HL-60 (cell line): ENCODE measurements around the gene XYLT1.

Experiments
- DNase-seq, 2 experiments: peaks; one replicate each; pipeline ENCODE4 v3.0.0-alpha.2; 2010 to 2020; ENCODE audit warnings: low read depth in 1 of 2, low spot score in 1 of 2
- H3K27ac ChIP-seq: fragments of 250-450 bp; sonication (Bioruptor Pico); replicated peaks from 2 replicates; pipeline ENCODE4 v1.5.1; 2020; ENCODE audit warnings: mild to moderate bottlenecking, moderate library complexity
- H3K27me3 ChIP-seq: fragments of 250-450 bp; sonication (Bioruptor Pico); 2 replicates; pipeline ENCODE4 v1.5.1; 2021; ENCODE audit warnings: mild to moderate bottlenecking, moderate library complexity; ENCODE audit not compliant: insufficient read depth, poor library complexity, severe bottlenecking
- H3K4me3 ChIP-seq: replicated peaks from 2 replicates; pipeline ENCODE4 v1.5.1; 2011; ENCODE audit warnings: mild to moderate bottlenecking, control low read depth, low read length; ENCODE audit not compliant: insufficient read depth
- GABPA ChIP-seq: IDR thresholded peaks from 2 replicates; pipeline ENCODE4 v1.6.1; 2012; ENCODE audit warnings: low read depth
- POLR2AphosphoS5 ChIP-seq: IDR thresholded peaks from 2 replicates; pipeline ENCODE4 v1.6.1; 2012; ENCODE audit warnings: low read depth
- SPI1 ChIP-seq: IDR thresholded peaks from 2 replicates; pipeline ENCODE4 v1.6.1; 2012; ENCODE audit warnings: low read depth, mild to moderate bottlenecking, borderline replicate concordance
- TF ChIP-seq, protein P1 (sequence below): IDR thresholded peaks from 2 replicates; pipeline ENCODE4 v1.6.1; 2012; ENCODE audit warnings: low read depth; ENCODE audit not compliant: insufficient replicate concordance
- TF ChIP-seq, protein P2 (sequence below): IDR thresholded peaks from one replicate; pipeline ENCODE4 v1.5.1; 2011; ENCODE audit warnings: low read length, control low read depth, inconsistent platforms; ENCODE audit not compliant: insufficient read depth

The XYLT1 gene

DNA sequence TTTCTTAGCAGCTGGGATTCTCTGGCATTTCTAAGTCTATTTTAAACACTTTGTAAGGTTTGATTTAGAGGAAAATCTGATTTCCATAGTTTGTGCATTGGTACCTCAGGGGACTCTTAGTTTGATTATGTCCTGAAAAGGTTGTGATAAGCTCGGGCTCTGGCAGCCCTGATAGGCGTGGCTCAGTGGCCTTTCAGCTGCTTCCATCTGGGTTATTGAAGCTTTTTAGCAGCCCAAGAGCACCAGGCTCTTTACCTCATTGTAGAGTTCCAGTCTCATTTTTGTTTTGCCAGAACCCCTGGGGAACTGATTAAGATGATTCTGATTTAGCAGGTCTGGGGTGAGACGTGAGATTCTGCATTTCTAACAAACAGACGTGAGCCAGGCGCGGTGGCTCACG is 412.3 kb downstream of the XYLT1 start:
- no peak for DNase-seq
- H3K27ac ChIP-seq, result no peak overlapping the region
- H3K4me3 ChIP-seq, result no peak overlapping the region
- TF ChIP-seq SPI1, result no peak
- no peak for TF ChIP-seq POLR2AphosphoS5
- TF ChIP-seq GABPA, result no peak
- TF ChIP-seq, protein P1, sequence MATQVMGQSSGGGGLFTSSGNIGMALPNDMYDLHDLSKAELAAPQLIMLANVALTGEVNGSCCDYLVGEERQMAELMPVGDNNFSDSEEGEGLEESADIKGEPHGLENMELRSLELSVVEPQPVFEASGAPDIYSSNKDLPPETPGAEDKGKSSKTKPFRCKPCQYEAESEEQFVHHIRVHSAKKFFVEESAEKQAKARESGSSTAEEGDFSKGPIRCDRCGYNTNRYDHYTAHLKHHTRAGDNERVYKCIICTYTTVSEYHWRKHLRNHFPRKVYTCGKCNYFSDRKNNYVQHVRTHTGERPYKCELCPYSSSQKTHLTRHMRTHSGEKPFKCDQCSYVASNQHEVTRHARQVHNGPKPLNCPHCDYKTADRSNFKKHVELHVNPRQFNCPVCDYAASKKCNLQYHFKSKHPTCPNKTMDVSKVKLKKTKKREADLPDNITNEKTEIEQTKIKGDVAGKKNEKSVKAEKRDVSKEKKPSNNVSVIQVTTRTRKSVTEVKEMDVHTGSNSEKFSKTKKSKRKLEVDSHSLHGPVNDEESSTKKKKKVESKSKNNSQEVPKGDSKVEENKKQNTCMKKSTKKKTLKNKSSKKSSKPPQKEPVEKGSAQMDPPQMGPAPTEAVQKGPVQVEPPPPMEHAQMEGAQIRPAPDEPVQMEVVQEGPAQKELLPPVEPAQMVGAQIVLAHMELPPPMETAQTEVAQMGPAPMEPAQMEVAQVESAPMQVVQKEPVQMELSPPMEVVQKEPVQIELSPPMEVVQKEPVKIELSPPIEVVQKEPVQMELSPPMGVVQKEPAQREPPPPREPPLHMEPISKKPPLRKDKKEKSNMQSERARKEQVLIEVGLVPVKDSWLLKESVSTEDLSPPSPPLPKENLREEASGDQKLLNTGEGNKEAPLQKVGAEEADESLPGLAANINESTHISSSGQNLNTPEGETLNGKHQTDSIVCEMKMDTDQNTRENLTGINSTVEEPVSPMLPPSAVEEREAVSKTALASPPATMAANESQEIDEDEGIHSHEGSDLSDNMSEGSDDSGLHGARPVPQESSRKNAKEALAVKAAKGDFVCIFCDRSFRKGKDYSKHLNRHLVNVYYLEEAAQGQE, result no peak
- TF ChIP-seq, protein P2, sequence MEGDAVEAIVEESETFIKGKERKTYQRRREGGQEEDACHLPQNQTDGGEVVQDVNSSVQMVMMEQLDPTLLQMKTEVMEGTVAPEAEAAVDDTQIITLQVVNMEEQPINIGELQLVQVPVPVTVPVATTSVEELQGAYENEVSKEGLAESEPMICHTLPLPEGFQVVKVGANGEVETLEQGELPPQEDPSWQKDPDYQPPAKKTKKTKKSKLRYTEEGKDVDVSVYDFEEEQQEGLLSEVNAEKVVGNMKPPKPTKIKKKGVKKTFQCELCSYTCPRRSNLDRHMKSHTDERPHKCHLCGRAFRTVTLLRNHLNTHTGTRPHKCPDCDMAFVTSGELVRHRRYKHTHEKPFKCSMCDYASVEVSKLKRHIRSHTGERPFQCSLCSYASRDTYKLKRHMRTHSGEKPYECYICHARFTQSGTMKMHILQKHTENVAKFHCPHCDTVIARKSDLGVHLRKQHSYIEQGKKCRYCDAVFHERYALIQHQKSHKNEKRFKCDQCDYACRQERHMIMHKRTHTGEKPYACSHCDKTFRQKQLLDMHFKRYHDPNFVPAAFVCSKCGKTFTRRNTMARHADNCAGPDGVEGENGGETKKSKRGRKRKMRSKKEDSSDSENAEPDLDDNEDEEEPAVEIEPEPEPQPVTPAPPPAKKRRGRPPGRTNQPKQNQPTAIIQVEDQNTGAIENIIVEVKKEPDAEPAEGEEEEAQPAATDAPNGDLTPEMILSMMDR, result no peak
- no peaks in the 10 kb centered on the region for H3K27me3 ChIP-seq

DNA sequence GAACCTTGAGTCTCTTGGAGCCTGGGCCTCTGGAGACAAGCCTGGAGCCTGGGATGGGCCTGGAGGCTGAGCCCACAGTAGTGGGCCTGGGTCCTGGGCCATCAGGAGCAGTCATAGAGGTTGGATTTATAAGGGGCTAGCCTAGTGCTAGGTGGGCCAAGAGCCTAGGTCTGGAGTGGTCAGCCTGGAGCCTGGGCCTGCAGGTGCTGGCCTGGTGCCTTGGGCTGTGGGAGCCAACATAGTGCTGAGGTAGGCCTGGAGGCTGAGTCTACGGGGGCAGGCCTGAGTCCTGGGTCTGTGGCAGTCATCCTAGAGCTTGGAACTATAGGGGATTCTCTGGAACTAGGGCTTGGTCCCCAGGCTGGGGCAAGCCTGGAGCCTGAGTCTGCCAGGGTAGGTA is 414.1 kb downstream of the XYLT1 start:
- H3K27me3 ChIP-seq, result no peaks in the 10 kb centered on the region
- TF ChIP-seq GABPA, result no peak
- TF ChIP-seq, protein P2, result no peak
- TF ChIP-seq, protein P1, result no peak
- no peak for TF ChIP-seq SPI1
- no peak for TF ChIP-seq POLR2AphosphoS5
- H3K27ac ChIP-seq, result no peak overlapping the region
- no peak for DNase-seq
- no peak overlapping the region for H3K4me3 ChIP-seq

DNA sequence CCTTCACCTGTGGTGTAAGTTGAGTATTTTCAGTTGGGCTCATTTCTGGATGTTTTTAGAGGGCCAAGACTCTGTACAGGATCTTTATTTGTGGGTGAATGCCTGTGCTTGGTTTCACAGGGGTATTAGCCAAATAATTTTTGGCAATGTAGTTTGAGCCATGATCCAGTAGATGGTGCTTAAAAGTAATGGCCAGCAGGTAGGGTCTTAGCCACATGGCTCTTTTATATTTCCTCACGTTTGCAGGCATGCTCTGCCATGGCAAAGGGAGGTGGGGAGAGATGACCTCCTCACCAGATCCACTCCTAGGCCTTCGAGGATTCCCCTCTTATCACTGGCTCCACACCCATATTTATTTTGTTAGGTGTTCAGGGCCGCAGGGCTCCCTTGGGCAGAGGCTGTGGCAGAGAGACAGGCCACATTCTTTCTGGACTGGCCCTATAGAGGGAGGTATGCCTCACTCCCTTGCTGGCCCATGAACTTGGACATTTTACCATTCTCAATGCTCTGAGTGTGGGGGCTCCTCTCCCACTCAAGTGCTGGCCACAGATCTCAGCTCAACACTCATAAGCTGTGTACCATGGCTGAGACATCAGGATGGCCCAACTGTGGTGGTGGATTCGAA is 417.1 kb downstream of the XYLT1 start:
- no peak overlapping the region for H3K4me3 ChIP-seq
- H3K27ac ChIP-seq, result no peak overlapping the region
- TF ChIP-seq, protein P1, result no peak
- TF ChIP-seq SPI1 (no peak), GABPA (no peak), POLR2AphosphoS5 (no peak)
- TF ChIP-seq, protein P2, result no peak
- H3K27me3 ChIP-seq, result no peaks in the 10 kb centered on the region
- no peak for DNase-seq
